OCI-LY1 (cell line): ENCODE data around the gene SLC4A1AP.

Source experiments
- CTCF ChIP-seq: fragments of 200-600 bp; sonication (generic), shearing (Covaris generic); IDR thresholded peaks from 2 replicates; pipeline ENCODE4 v1.5.1; 2017; ENCODE audit warnings: mild to moderate bottlenecking, antibody characterized with exemption, low read length, moderate library complexity, mixed read lengths
- EZH2 ChIP-seq: fragments of 200-600 bp; sonication (generic), shearing (Covaris generic); IDR thresholded peaks from 2 replicates; pipeline ENCODE4 v1.8.0; 2017; ENCODE audit warnings: borderline replicate concordance, mixed run types, mild to moderate bottlenecking, antibody characterized with exemption, low read length, moderate library complexity, mixed read lengths

DNA sequence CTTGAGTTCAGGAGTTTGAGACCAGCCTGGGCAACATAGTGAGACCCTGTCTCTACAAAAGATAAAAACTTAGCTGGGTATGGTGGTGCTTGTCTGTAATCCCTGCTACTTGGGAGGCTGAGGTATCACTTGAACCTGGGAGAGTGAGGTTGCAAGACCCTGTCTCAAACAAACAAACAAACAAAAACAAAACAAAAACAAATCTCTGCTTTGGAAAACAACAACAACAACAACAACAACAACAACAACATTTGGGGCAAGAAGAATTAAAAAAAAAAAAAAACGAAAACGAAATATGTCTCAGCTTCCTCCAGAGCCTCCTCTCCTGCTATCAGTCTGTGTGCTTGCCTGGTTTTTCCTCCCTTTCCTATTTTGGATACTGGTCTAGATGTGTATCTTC is 16.9 kb downstream of the SLC4A1AP start:
- no peak for TF ChIP-seq CTCF
- TF ChIP-seq EZH2 = no peak
